NAMALWA (cell line): Measurements from ENCODE around the gene UBE2E3.

Experiments
- DNase-seq: peaks from one replicate; pipeline ENCODE4 v3.0.0-alpha.2; 2015; ENCODE audit warnings: low spot score

The UBE2E3 gene

GRCh38 chr2:180978903-180979748 lies 1.3 kb upstream of the UBE2E3 start:
- peak; percentile 13 for DNase-seq

- no peak for DNase-seq
Observed at GRCh38 chr2:180979749-180980105, 678 bp upstream of the UBE2E3 start.

GRCh38 chr2:180980943-180981911 lies 822 bp downstream of the UBE2E3 start:
- peak; percentile 53 for DNase-seq

- DNase-seq: peak; percentile 78
Observed at GRCh38 chr2:180983468-180984242, 3.2 kb downstream of the UBE2E3 start.

- no peak for DNase-seq
Observed at GRCh38 chr2:180985771-180986395, 5.5 kb downstream of the UBE2E3 start.

GRCh38 chr2:180987146-180987545 lies 6.7 kb downstream of the UBE2E3 start:
- no peak for DNase-seq

GRCh38 chr2:180990337-180990736 lies 9.9 kb downstream of the UBE2E3 start:
- DNase-seq: no peak

- DNase-seq: no peak
Observed at GRCh38 chr2:180990794-180991193, 10.4 kb downstream of the UBE2E3 start.

GRCh38 chr2:180991361-180991760 lies 11.0 kb downstream of the UBE2E3 start:
- DNase-seq: no peak

- no peak for DNase-seq
Observed at GRCh38 chr2:180991820-180992219, 11.4 kb downstream of the UBE2E3 start.

- DNase-seq: no peak
Observed at GRCh38 chr2:180992994-180993393, 12.6 kb downstream of the UBE2E3 start.

- no peak for DNase-seq
Observed at GRCh38 chr2:180999274-180999964, 19.0 kb downstream of the UBE2E3 start.

GRCh38 chr2:181004647-181005325 lies 24.4 kb downstream of the UBE2E3 start:
- DNase-seq: no peak

GRCh38 chr2:181005326-181005655 lies 24.9 kb downstream of the UBE2E3 start:
- DNase-seq: no peak

GRCh38 chr2:181005809-181006208 lies 25.4 kb downstream of the UBE2E3 start:
- DNase-seq: no peak

- no peak for DNase-seq
Observed at GRCh38 chr2:181007086-181007837, 26.9 kb downstream of the UBE2E3 start.

- DNase-seq: no peak
Observed at GRCh38 chr2:181008407-181008806, 28.0 kb downstream of the UBE2E3 start.

GRCh38 chr2:181021199-181021789 lies 40.9 kb downstream of the UBE2E3 start:
- DNase-seq: no peak

GRCh38 chr2:181022652-181023051 lies 42.2 kb downstream of the UBE2E3 start:
- DNase-seq: no peak
